ENCODE data around the gene MARVELD3.
"Not testable (repeated sequence)": the region's sequence is repeated elsewhere in the genome, so short reads cannot be mapped to it uniquely, and the experiment has no call there.

- TF ChIP-seq EZH2phosphoT487, CTCF, EZH2 (IDR thresholded peaks at IDR 0.05): not testable (repeated sequence)
Measured at GRCh38 chr16:71582553-71582848, 43.5 kb upstream of the MARVELD3 start.
